ENCODE measurements around the gene NAA10. TPM values are rescaled to one million over a fixed set of nuclear protein-coding genes. Genes with fewer than 3 reads are reported as not detected.

Gene NAA10
- total and polyA plus RNA-seq, 10 donors = 56.4 to 174 (median 87.8) TPM

- Histone ChIP-seq H3K27ac (no peak overlapping the region), H3K27me3 (replicated peaks in 1 of 7) (peaks cover 0 to 24% (median 0%) of the 10 kb centered on the region in 7 donors), H3K4me1 (no peaks in the 10 kb centered on the region), H3K9me3 (no peaks in the 10 kb centered on the region), H3K36me3 (peaks cover 0 to 100% (median 40%) of the 10 kb centered on the region in 6 donors), H3K4me3 (no peak overlapping the region)
- WGBS, 5 donors = 88 to 100% (median 92%) methylated on average over 10 to 17 of the region's 17 CpGs
- intact Hi-C loops (cut with DNase I; ENCODE audit: low total_unique reads) = no loop called here
- TF ChIP-seq POLR2A (IDR thresholded peaks at IDR 0.05) = no peak
- peak in 1 of 3 donors; percentile 0 for TF ChIP-seq POLR2AphosphoS5 (IDR thresholded peaks at IDR 0.05)
- DNase-seq = no peak
Measured at GRCh38 chrX:153913701-153914100, 21.1 kb downstream of the NAA10 start.

- Histone ChIP-seq H3K4me1 (no peaks in the 10 kb centered on the region), H3K9me3 (no peaks in the 10 kb centered on the region), H3K27me3 (replicated peaks in 1 of 7) (peaks cover 0 to 24% (median 0%) of the 10 kb centered on the region in 7 donors), H3K36me3 (peaks cover 0 to 100% (median 39%) of the 10 kb centered on the region in 6 donors), H3K4me3 (no peak overlapping the region), H3K27ac (no peak overlapping the region)
- intact Hi-C loops (cut with DNase I; ENCODE audit: low total_unique reads) = no loop called here
- no peak for DNase-seq
- WGBS, 5 donors = 81 to 98% (median 87%) methylated on average over 12 to 17 of the region's 17 CpGs; no CpG with 5 or more reads in 1 of the 5 donors
- no peak for TF ChIP-seq CTCF (IDR thresholded peaks at IDR 0.05 in 8 of 11, conservative IDR thresholded peaks at IDR 0.05 in 3 of 11)
- no peak for TF ChIP-seq POLR2A (IDR thresholded peaks at IDR 0.05)
- no peak for TF ChIP-seq POLR2AphosphoS5 (IDR thresholded peaks at IDR 0.05)
Measured at GRCh38 chrX:153913211-153913610, 21.6 kb downstream of the NAA10 start.

- H3K36me3 ChIP-seq = peaks cover 0 to 100% (median 35%) of the 10 kb centered on the region in 6 donors
- TF ChIP-seq POLR2AphosphoS5 (IDR thresholded peaks at IDR 0.05) = no peak
- TF ChIP-seq CTCF (IDR thresholded peaks at IDR 0.05 in 8 of 11, conservative IDR thresholded peaks at IDR 0.05 in 3 of 11) = no peak
- TF ChIP-seq POLR2A (IDR thresholded peaks at IDR 0.05) = no peak
- H3K27me3 ChIP-seq (replicated peaks in 1 of 7) = peaks cover 0 to 24% (median 0%) of the 10 kb centered on the region in 7 donors
- H3K9me3 ChIP-seq = no peaks in the 10 kb centered on the region
- no peak for DNase-seq
- no peak overlapping the region for H3K4me3 ChIP-seq
- intact Hi-C loops (cut with DNase I; ENCODE audit: low total_unique reads) = no loop called here
- 77 to 89% (median 84%) methylated on average over 6 of the region's 6 CpGs for WGBS, 5 donors
- peaks cover 0 to 1% (median 0%) of the 10 kb centered on the region in 6 donors for H3K4me1 ChIP-seq
- no peak overlapping the region for H3K27ac ChIP-seq
Measured at GRCh38 chrX:153911798-153912197, 23.0 kb downstream of the NAA10 start.

- WGBS, 5 donors = 93 to 96% (median 95%) methylated on average over 10 to 22 of the region's 22 CpGs; no CpG with 5 or more reads in 1 of the 5 donors
- intact Hi-C loops (cut with DNase I; ENCODE audit: low total_unique reads) = no loop called here
- no peak for DNase-seq
Measured at GRCh38 chrX:153910446-153910845, 24.4 kb downstream of the NAA10 start.

More at GRCh38 chrX:153910446-153910845, 24.4 kb downstream of the NAA10 start:
- Histone ChIP-seq H3K36me3 (peaks cover 0 to 87% (median 35%) of the 10 kb centered on the region in 6 donors), H3K27me3 (replicated peaks in 1 of 7) (peaks cover 0 to 24% (median 0%) of the 10 kb centered on the region in 7 donors), H3K27ac (no peak overlapping the region), H3K9me3 (no peaks in the 10 kb centered on the region), H3K4me3 (no peak overlapping the region), H3K4me1 (peaks cover 0 to 15% (median under 1%) of the 10 kb centered on the region in 6 donors)
- no peak for TF ChIP-seq POLR2A (IDR thresholded peaks at IDR 0.05)
- no peak for TF ChIP-seq POLR2AphosphoS5 (IDR thresholded peaks at IDR 0.05)
- TF ChIP-seq CTCF (IDR thresholded peaks at IDR 0.05 in 8 of 11, conservative IDR thresholded peaks at IDR 0.05 in 3 of 11) = no peak

Data from spleen (tissue), 11 donors.